ENCODE data around the gene FNDC5. TPM values are rescaled to one million over a fixed set of nuclear protein-coding genes. Genes with fewer than 3 reads are reported as not detected.
"Not testable (repeated sequence)": the region's sequence is repeated elsewhere in the genome, so short reads cannot be mapped to it uniquely, and the experiment has no call there.

Gene FNDC5
- total and polyA plus RNA-seq, 2 experiments from 2014 or later, result 9.0 to 11.2 TPM

DNA sequence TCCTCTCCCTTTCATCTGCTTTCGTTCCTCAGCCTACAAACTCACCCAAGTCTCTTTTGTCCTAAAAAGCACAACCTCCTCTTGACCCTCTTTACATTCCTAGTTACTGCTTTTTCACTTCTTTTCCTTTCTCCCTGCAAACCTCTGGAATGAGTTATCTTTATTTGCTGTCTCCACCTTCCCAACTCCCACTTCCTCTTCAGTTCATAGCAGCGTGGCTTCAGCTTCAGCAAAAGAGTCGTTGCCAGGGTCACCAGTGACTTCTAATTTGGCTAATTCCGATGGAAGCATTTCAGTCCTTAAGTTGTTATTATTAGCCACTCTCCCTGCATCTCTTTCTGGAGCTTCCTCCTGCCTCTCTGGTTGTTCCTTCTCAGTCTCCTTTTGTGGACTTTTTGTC, 36.7 kb upstream of the FNDC5 start:
- peaks cover 3% of the 10 kb centered on the region for H3K4me1 ChIP-seq (ENCODE audit: insufficient read depth)
- DNase-seq (ENCODE audit: low spot score), result no peak
- H2AFZ ChIP-seq, result peak overlapping the region; percentile 4
- no peak overlapping the region for H3K4me2 ChIP-seq
- no peak overlapping the region for H3K27ac ChIP-seq
- no peaks in the 10 kb centered on the region for H4K20me1 ChIP-seq (ENCODE audit: insufficient read depth, poor library complexity, severe bottlenecking)
- no peaks in the 10 kb centered on the region for H3K9me2 ChIP-seq (replicated peaks; ENCODE audit: insufficient read depth)
- no peaks in the 10 kb centered on the region for H3K9me3 ChIP-seq (ENCODE audit: low read depth)
- H3K27me3 ChIP-seq, result no peaks in the 10 kb centered on the region
- WGBS (ENCODE audit: low lambda C conversion rate, missing lambda C conversion rate), result 30% methylated on average over 4 of the region's 4 CpGs
- no peaks in the 10 kb centered on the region for H3K36me3 ChIP-seq (replicated peaks; ENCODE audit: insufficient read depth, low read depth)
- H3K4me3 ChIP-seq, result no peak overlapping the region
- no peaks in the 10 kb centered on the region for H3K79me2 ChIP-seq
- TF ChIP-seq EZH2phosphoT487 (IDR thresholded peaks at IDR 0.05; ENCODE audit: low read depth, severe bottlenecking, unreplicated experiment) (no peak), EZH2 (IDR thresholded peaks at IDR 0.05; ENCODE audit: borderline replicate concordance) (no peak)
- TF ChIP-seq, protein P1, sequence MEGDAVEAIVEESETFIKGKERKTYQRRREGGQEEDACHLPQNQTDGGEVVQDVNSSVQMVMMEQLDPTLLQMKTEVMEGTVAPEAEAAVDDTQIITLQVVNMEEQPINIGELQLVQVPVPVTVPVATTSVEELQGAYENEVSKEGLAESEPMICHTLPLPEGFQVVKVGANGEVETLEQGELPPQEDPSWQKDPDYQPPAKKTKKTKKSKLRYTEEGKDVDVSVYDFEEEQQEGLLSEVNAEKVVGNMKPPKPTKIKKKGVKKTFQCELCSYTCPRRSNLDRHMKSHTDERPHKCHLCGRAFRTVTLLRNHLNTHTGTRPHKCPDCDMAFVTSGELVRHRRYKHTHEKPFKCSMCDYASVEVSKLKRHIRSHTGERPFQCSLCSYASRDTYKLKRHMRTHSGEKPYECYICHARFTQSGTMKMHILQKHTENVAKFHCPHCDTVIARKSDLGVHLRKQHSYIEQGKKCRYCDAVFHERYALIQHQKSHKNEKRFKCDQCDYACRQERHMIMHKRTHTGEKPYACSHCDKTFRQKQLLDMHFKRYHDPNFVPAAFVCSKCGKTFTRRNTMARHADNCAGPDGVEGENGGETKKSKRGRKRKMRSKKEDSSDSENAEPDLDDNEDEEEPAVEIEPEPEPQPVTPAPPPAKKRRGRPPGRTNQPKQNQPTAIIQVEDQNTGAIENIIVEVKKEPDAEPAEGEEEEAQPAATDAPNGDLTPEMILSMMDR (IDR thresholded peaks at IDR 0.05; ENCODE audit: poor library complexity), result no peak

DNA sequence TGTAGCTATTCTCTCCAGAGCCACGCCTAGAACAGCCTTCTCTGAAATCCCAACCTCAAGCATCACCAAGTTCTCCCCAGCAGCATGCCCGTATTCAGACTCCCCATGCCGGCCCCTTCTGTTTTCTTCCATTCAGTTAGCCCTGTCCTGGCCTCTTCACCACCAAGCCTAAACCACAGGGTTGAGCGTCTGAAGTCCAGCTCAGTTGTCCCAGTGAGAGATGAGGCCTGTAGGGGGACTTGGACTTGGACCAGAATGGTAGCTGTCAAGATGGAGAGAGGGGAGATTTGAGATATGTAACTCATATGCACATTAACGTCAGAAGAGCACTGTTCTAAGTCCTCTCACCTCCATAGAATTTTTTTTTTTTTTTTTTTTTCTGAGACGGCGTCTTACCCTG, 35.9 kb upstream of the FNDC5 start:
- no peaks in the 10 kb centered on the region for H3K9me2 ChIP-seq (replicated peaks; ENCODE audit: insufficient read depth)
- H3K36me3 ChIP-seq (replicated peaks; ENCODE audit: insufficient read depth, low read depth), result no peaks in the 10 kb centered on the region
- H4K20me1 ChIP-seq (ENCODE audit: insufficient read depth, poor library complexity, severe bottlenecking), result no peaks in the 10 kb centered on the region
- H3K4me3 ChIP-seq, result no peak overlapping the region
- 86% methylated on average over 5 of the region's 7 CpGs for WGBS (ENCODE audit: low lambda C conversion rate, missing lambda C conversion rate)
- H3K9me3 ChIP-seq (ENCODE audit: low read depth), result no peaks in the 10 kb centered on the region
- no peak overlapping the region for H3K27ac ChIP-seq
- TF ChIP-seq EZH2phosphoT487 (IDR thresholded peaks at IDR 0.05; ENCODE audit: low read depth, severe bottlenecking, unreplicated experiment), result no peak
- TF ChIP-seq, protein P1 (IDR thresholded peaks at IDR 0.05; ENCODE audit: poor library complexity), result no peak
- TF ChIP-seq EZH2 (IDR thresholded peaks at IDR 0.05; ENCODE audit: borderline replicate concordance), result no peak
- no peak overlapping the region for H3K4me2 ChIP-seq
- peaks cover 5% of the 10 kb centered on the region for H3K4me1 ChIP-seq (ENCODE audit: insufficient read depth)
- no peak overlapping the region for H2AFZ ChIP-seq
- no peak for DNase-seq (ENCODE audit: low spot score)
- no peaks in the 10 kb centered on the region for H3K79me2 ChIP-seq
- no peaks in the 10 kb centered on the region for H3K27me3 ChIP-seq

DNA sequence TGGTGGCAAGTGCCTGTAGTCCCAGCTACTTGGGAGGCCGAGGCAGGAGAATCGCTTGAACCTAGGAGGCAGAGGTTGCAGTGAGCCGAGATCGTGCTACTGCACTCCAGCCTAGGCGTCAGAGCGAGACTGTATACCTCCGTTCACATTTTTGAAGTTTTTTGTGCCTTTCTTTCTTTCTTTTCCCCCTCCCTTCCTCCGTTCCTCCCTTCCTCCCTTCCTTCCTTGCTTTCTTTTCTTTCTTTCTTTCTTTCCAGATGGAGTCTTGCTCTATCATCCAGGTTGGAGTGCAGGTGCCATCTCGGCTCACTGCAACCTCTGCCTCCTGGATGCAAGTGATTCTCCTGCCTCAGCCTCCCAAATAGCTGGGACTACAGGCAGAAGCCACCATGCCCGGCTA, 34.9 kb upstream of the FNDC5 start:
- WGBS (ENCODE audit: low lambda C conversion rate, missing lambda C conversion rate), result 87% methylated on average over 10 of the region's 10 CpGs
- DNase-seq (ENCODE audit: low spot score); H4K20me1 ChIP-seq (ENCODE audit: insufficient read depth, poor library complexity, severe bottlenecking); H3K36me3 ChIP-seq (replicated peaks; ENCODE audit: insufficient read depth, low read depth); H3K4me3 ChIP-seq; H2AFZ ChIP-seq; H3K4me2 ChIP-seq; H3K27me3 ChIP-seq; H3K4me1 ChIP-seq (ENCODE audit: insufficient read depth); H3K9me2 ChIP-seq (replicated peaks; ENCODE audit: insufficient read depth); H3K27ac ChIP-seq; H3K79me2 ChIP-seq; H3K9me3 ChIP-seq (ENCODE audit: low read depth): not testable (repeated sequence)

DNA sequence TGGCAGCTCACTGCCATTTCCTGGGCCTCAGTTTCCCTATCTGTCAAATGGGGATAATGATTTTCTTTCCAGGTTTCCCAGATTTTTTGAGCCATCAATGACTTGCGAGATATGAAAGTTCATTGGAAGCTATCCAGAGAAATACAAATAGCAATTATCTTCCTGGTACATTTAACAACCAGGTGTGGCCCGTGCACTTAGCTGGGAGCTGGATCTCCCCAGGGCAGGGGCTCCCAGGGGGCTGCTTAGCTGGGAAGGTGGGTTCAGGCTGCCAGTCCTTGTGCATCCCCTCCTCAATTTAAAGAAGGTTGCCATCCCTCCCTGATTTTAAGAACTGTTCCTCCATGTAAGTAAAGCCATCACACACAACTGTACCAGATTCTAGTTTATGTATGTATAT, 34.1 kb upstream of the FNDC5 start:
- Histone ChIP-seq H3K9me2 (replicated peaks; ENCODE audit: insufficient read depth) (no peaks in the 10 kb centered on the region), H3K4me2 (no peak overlapping the region), H3K36me3 (replicated peaks; ENCODE audit: insufficient read depth, low read depth) (no peaks in the 10 kb centered on the region), H3K4me3 (no peak overlapping the region), H2AFZ (no peak overlapping the region), H3K27me3 (no peaks in the 10 kb centered on the region), H3K27ac (no peak overlapping the region), H4K20me1 (ENCODE audit: insufficient read depth, poor library complexity, severe bottlenecking) (no peaks in the 10 kb centered on the region), H3K9me3 (ENCODE audit: low read depth) (no peaks in the 10 kb centered on the region), H3K4me1 (ENCODE audit: insufficient read depth) (peaks cover 7% of the 10 kb centered on the region), H3K79me2 (no peaks in the 10 kb centered on the region)
- 84% methylated on average over 2 of the region's 2 CpGs for WGBS (ENCODE audit: low lambda C conversion rate, missing lambda C conversion rate)
- DNase-seq (ENCODE audit: low spot score), result no peak
- TF ChIP-seq, protein P1 (IDR thresholded peaks at IDR 0.05; ENCODE audit: poor library complexity), result no peak
